GM12878 (cell line): ENCODE results near the gene PSTPIP2. TPM values are rescaled to one million over a fixed set of nuclear protein-coding genes. Genes with fewer than 3 reads are reported as not detected.

Experiments
- ATAC-seq: fragments of 200-7000 bp; cut with Tn5 transposase; 3 replicates; pipeline ENCODE4 v1.9.1; 2020; ENCODE audit warnings: mild to moderate bottlenecking, moderate library complexity
- BruUV-seq: library from RNA; stranded (reverse); fragments of 400-500 nt; replicated peaks from 2 replicates; lab custom pipeline; 2021; lab: Mats Ljungman, UMichigan
- CTCF ChIA-PET: fragments of 300-600 bp; sonication (Branson Sonifier 250); formaldehyde crosslinking; extraction: SDS; loops from one replicate; lab custom pipeline; 2021; ENCODE audit warnings: inconsistent platforms; lab: Yijun Ruan, JAX
- POLR2A ChIA-PET: fragments of 350-600 bp; formaldehyde crosslinking; extraction: SDS; loops from one replicate; lab custom pipeline; 2021; ENCODE audit warnings: inconsistent platforms; lab: Charles Lee
- RAD21 ChIA-PET: fragments of 300-600 bp; sonication (Branson Sonifier 250); formaldehyde crosslinking; loops from one replicate; lab custom pipeline; 2023; ENCODE audit warnings: antibody characterized with exemption; ENCODE audit not compliant: unreplicated experiment; lab: Charles Lee
- SMC1A ChIA-PET: fragments of 300-600 bp; sonication (Branson Sonifier 250); formaldehyde crosslinking; loops from one replicate; lab custom pipeline; 2023; ENCODE audit not compliant: unreplicated experiment, uncharacterized antibody; lab: Charles Lee
- DNase-seq: peaks from one replicate; pipeline ENCODE4 v3.0.0-alpha.2; 2011; ENCODE audit warnings: low read depth, low spot score
- FAIRE-seq: peaks from 3 replicates; lab custom pipeline; 2011; peaks lifted over from hg19 to GRCh38; lab: Jason Lieb, UNC
- H2AFZ ChIP-seq: 2 replicates; pipeline ENCODE4 v1.6.0; 2011; ENCODE audit warnings: low read depth, low read length, control low read depth; ENCODE audit not compliant: control insufficient read depth
- H3K27ac ChIP-seq: 2 replicates; pipeline ENCODE4 v1.5.1; 2011; ENCODE audit warnings: control low read depth; ENCODE audit not compliant: control insufficient read depth, insufficient read depth
- H3K27me3 ChIP-seq, 2 experiments: replicated peaks in 1 of 2; 2 replicates each; pipeline versions ENCODE4 v1.6.0 to v1.6.1; 2011; ENCODE audit warnings: low read length in 1 of 2; ENCODE audit not compliant: control insufficient read depth in 2 of 2, insufficient read depth in 2 of 2
- H3K36me3 ChIP-seq, 2 experiments: 2 replicates each; pipeline ENCODE4 v1.5.1; 2011; ENCODE audit warnings: low read length in 1 of 2; ENCODE audit not compliant: control insufficient read depth in 2 of 2, insufficient read depth in 2 of 2
- H3K4me1 ChIP-seq: 2 replicates; pipeline ENCODE4 v1.6.1; 2011; ENCODE audit warnings: mild to moderate bottlenecking, low read length, moderate library complexity, mixed read lengths; ENCODE audit not compliant: control insufficient read depth, insufficient read depth
- H3K4me2 ChIP-seq: 2 replicates; pipeline ENCODE4 v1.6.0; 2011; ENCODE audit warnings: control low read depth; ENCODE audit not compliant: control insufficient read depth, insufficient read depth
- H3K4me3 ChIP-seq: fragments of 200-600 bp; sonication (generic); 2 replicates; pipeline ENCODE4 v1.5.1; 2016
- H3K79me2 ChIP-seq: 2 replicates; pipeline ENCODE4 v1.6.0; 2011; ENCODE audit warnings: low read length; ENCODE audit not compliant: control insufficient read depth, insufficient read depth
- H3K9ac ChIP-seq: 2 replicates; pipeline ENCODE4 v1.8.0; 2011; ENCODE audit warnings: low read length, control low read depth, mixed read lengths; ENCODE audit not compliant: control insufficient read depth, insufficient read depth
- H3K9me3 ChIP-seq: replicated peaks from 3 replicates; pipeline ENCODE4 v1.5.1; 2011; ENCODE audit warnings: mild to moderate bottlenecking, low read length; ENCODE audit not compliant: control insufficient read depth, insufficient read depth
- H4K20me1 ChIP-seq: 2 replicates; pipeline ENCODE4 v1.6.0; 2011; ENCODE audit not compliant: control insufficient read depth, insufficient read depth
- DPF2 ChIP-seq: fragments of 450-650 bp; IDR thresholded peaks from 2 replicates; pipeline ENCODE4 v1.6.1; 2017; ENCODE audit warnings: mild to moderate bottlenecking
- NFYB ChIP-seq: IDR thresholded peaks from 2 replicates; pipeline ENCODE4 v1.6.1; 2011; ENCODE audit warnings: low read depth, mild to moderate bottlenecking, low read length, improper control_type of control experiment, moderate library complexity; ENCODE audit not compliant: insufficient read depth
- RAD51 ChIP-seq: fragments of 450-650 bp; IDR thresholded peaks from 2 replicates; pipeline ENCODE4 v1.6.1; 2016; ENCODE audit warnings: moderate library complexity, mild to moderate bottlenecking, inconsistent platforms
- RCOR1 ChIP-seq: conservative IDR thresholded peaks from 2 replicates; pipeline ENCODE4 v1.6.1; 2012; ENCODE audit warnings: low read depth, low read length, improper control_type of control experiment
- RUNX3 ChIP-seq: IDR thresholded peaks from 2 replicates; pipeline ENCODE4 v1.6.1; 2012; ENCODE audit warnings: low read length, inconsistent platforms
- SPI1 ChIP-seq: IDR thresholded peaks from 2 replicates; pipeline ENCODE4 v1.6.1; 2011; ENCODE audit warnings: low read depth, mild to moderate bottlenecking, low read length, moderate library complexity, borderline replicate concordance; ENCODE audit not compliant: insufficient read depth
- TARDBP ChIP-seq: IDR thresholded peaks from 2 replicates; pipeline ENCODE4 v1.6.1; 2016; ENCODE audit warnings: borderline replicate concordance
- YY1 ChIP-seq: IDR thresholded peaks from 2 replicates; pipeline ENCODE4 v1.6.1; 2011; ENCODE audit warnings: low read depth, mild to moderate bottlenecking, low read length
- ZSCAN29 ChIP-seq: fragments of 450-650 bp; IDR thresholded peaks from 2 replicates; pipeline ENCODE4 v1.6.1; 2017; ENCODE audit warnings: mild to moderate bottlenecking, moderate library complexity
- WGBS: methylation state at CpG from one replicate; pipeline ENCODE4 v1.1.6; 2016; ENCODE audit warnings: low lambda C conversion rate; ENCODE audit not compliant: insufficient replicate concordance, insufficient coverage; ENCODE audit errors: missing lambda C conversion rate; 5-methylcytosine and 5-hydroxymethylcytosine counted together
- in situ Hi-C: fragments of 300-500 bp; cut with MboI; formaldehyde crosslinking; loops from 9 replicates; pipeline ENCODE4 v1.14.3; 2018; ENCODE audit warnings: mixed read lengths
- intact Hi-C: fragments of 100-400 bp; cut with micrococcal nuclease; formaldehyde crosslinking; loops from one replicate; pipeline ENCODE4 v1.14.2; 2022; ENCODE audit not compliant: unreplicated experiment
- polyA plus RNA-seq, 11 experiments: library from polyadenylated mRNA; depleted of rRNA in 4 of 11; unstranded in 6 of 11; stranded (reverse) in 5 of 11; fragments of >200 nt; fragmentation: Nextera tagmentation in 4 of 11; fragmentation: Illumina TruSeq in 1 of 11; extraction: Ambion mirVana in 4 of 11; extraction: Trizol in 1 of 11; gene quantifications; 1 replicate in 1 of 11; 2 replicates in 10 of 11; pipeline versions ENCODE4 v1.2.1 to v1.2.3, GENCODE V29; 2011 to 2016; ENCODE audit warnings: inconsistent platforms in 2 of 11, missing spikeins in 2 of 11, low read depth in 1 of 11
- total RNA-seq, 4 experiments: library from RNA; depleted of rRNA in 3 of 4; stranded (reverse); fragments of >200 nt in 3 of 4; fragmentation: Illumina TruSeq in 1 of 4; extraction: Trizol in 1 of 4; gene quantifications; 2 replicates each; pipeline versions ENCODE4 v1.2.1 to v1.2.3, GENCODE V29; 2013 to 2021

Gene PSTPIP2
- total and polyA plus RNA-seq, 10 of the 15 experiments (the other 5 are each of a cell fraction or from before 2014, with no cell fraction given) = 0.69 to 38.4 (median 24.7) TPM

GRCh38 chr18:46070815-46071652 lies 1.0 kb downstream of the PSTPIP2 start:
- in situ Hi-C loops = loop anchor here (5.0 to 10.0 kb wide), 2 partner anchors 149 to 376 kb away; no protein-coding TSS in a partner anchor
- Histone ChIP-seq H3K27ac (peak overlapping the region; percentile 37), H3K4me1 (peaks cover 14% of the 10 kb centered on the region), H3K4me2 (peak overlapping the region; percentile 49), H2AFZ (peak overlapping the region; percentile 71), H3K27me3 (no peaks in the 10 kb centered on the region; a peak in 1 of 4 replicates), H3K4me3 (peak overlapping the region; percentile 66), H3K79me2 (no peaks in the 10 kb centered on the region; the same call in none of the 2 replicates)
- FAIRE-seq = no peak
- ATAC-seq = peak; percentile 49
- RAD21 ChIA-PET = interaction anchor here (0.8 to 1.0 kb wide), 2 partner anchors 13 to 350 kb away, joined by 3 read pairs; no protein-coding TSS in a partner anchor
- no TSS peak for BruUV-seq
- DNase-seq = no peak
- SMC1A ChIA-PET = interaction anchor here (0.7 to 1.2 kb wide), 4 partner anchors 97 to 405 kb away, joined by 3 to 5 read pairs (median 3); no protein-coding TSS in a partner anchor
- intact Hi-C loops = loop anchor here (5.0 kb wide), 2 partner anchors 94 to 379 kb away; no protein-coding TSS in a partner anchor
- TF ChIP-seq NFYB (no peak), DPF2 (no peak), RCOR1 (no peak), ZSCAN29 (no peak), RUNX3 (peak; percentile 70), TARDBP (no peak), YY1 (no peak), RAD51 (no peak), SPI1 (peak; percentile 71; the same call in 1 of the 2 replicates)
- TF ChIP-seq, all 136 proteins: peak for 2
- WGBS = 26% methylated on average over 13 of the region's 13 CpGs
- peak overlapping the region; percentile 66 for H3K9ac ChIP-seq
- no peaks in the 10 kb centered on the region for H4K20me1 ChIP-seq
- H3K9me3 ChIP-seq = no peaks in the 10 kb centered on the region; the same call in 2 of the 3 replicates
- ChIA-PET POLR2A (interaction anchor here (0.5 to 1.0 kb wide), 2 partner anchors 73 to 135 kb away, joined by 4 to 6 read pairs; no protein-coding TSS in a partner anchor), CTCF (interaction anchor here (0.7 to 5.4 kb wide), 6 partner anchors 35 to 406 kb away, joined by 3 to 78 read pairs (median 3); no protein-coding TSS in a partner anchor)
- no peaks in the 10 kb centered on the region; a peak in 1 of 4 replicates for H3K36me3 ChIP-seq
